GM23338 (cell line): Measurements from ENCODE around the gene TANGO6. TPM values are rescaled to one million over a fixed set of nuclear protein-coding genes. Genes with fewer than 3 reads are reported as not detected.

Experiments used
- ATAC-seq: fragments of 200-7000 bp; cut with Tn5 transposase; 3 replicates; pipeline ENCODE4 v1.9.1; 2020
- DNase-seq: peaks from one replicate; pipeline ENCODE4 v3.0.0-alpha.2; 2015; ENCODE audit warnings: low spot score
- H2AFZ ChIP-seq: fragments of 200-600 bp; sonication (generic); 2 replicates; pipeline ENCODE4 v1.8.0; 2016; ENCODE audit warnings: antibody characterized with exemption, mild to moderate bottlenecking, moderate library complexity
- H3F3A ChIP-seq: fragments of 200-600 bp; sonication (generic); replicated peaks from 2 replicates; pipeline ENCODE4 v1.8.0; 2017; ENCODE audit warnings: antibody characterized with exemption, mixed run types, low read depth
- H3K27ac ChIP-seq: fragments of 200-600 bp; sonication (generic); 2 replicates; pipeline ENCODE4 v1.6.1; 2016; ENCODE audit warnings: low read depth
- H3K27me3 ChIP-seq: fragments of 200-600 bp; sonication (generic); 2 replicates; pipeline ENCODE4 v1.8.0; 2016; ENCODE audit warnings: mild to moderate bottlenecking, mixed run types, moderate library complexity; ENCODE audit not compliant: insufficient read depth
- H3K36me3 ChIP-seq: fragments of 200-600 bp; sonication (generic); 2 replicates; pipeline ENCODE4 v1.8.0; 2016; ENCODE audit warnings: mild to moderate bottlenecking; ENCODE audit not compliant: insufficient read depth
- H3K4me1 ChIP-seq: fragments of 200-600 bp; sonication (generic); 2 replicates; pipeline ENCODE4 v1.8.0; 2016; ENCODE audit warnings: mild to moderate bottlenecking, moderate library complexity; ENCODE audit not compliant: insufficient read depth
- H3K4me2 ChIP-seq: fragments of 200-600 bp; sonication (generic); 2 replicates; pipeline ENCODE4 v1.7.1; 2017; ENCODE audit warnings: mixed run types
- H3K4me3 ChIP-seq: fragments of 200-600 bp; sonication (generic); 2 replicates; pipeline ENCODE4 v1.6.1; 2016; ENCODE audit warnings: mixed run types
- H3K79me2 ChIP-seq: fragments of 200-600 bp; sonication (generic); replicated peaks from 2 replicates; pipeline ENCODE4 v1.8.0; 2017; ENCODE audit warnings: mild to moderate bottlenecking; ENCODE audit not compliant: insufficient read depth
- H3K9me2 ChIP-seq: fragments of 200-600 bp; sonication (generic); 2 replicates; pipeline ENCODE4 v1.8.0; 2017; ENCODE audit not compliant: insufficient read depth
- H4K20me1 ChIP-seq: fragments of 200-600 bp; sonication (generic); replicated peaks from 2 replicates; pipeline ENCODE4 v1.8.0; 2017; ENCODE audit warnings: mild to moderate bottlenecking; ENCODE audit not compliant: insufficient read depth
- H3K27ac Mint-ChIP-seq: 2 replicates; pipeline ENCODE4 v1.8.0; 2020; ENCODE audit warnings: inconsistent platforms, mild to moderate bottlenecking, moderate library complexity, mixed read lengths
- H3K27me3 Mint-ChIP-seq: 3 replicates; pipeline ENCODE4 v1.8.0; 2022; ENCODE audit warnings: low read depth, mild to moderate bottlenecking, moderate library complexity, mixed read lengths, inconsistent platforms; ENCODE audit not compliant: insufficient read depth, poor library complexity
- H3K36me3 Mint-ChIP-seq: 3 replicates; pipeline ENCODE4 v1.8.0; 2021; ENCODE audit warnings: low read depth, mild to moderate bottlenecking, inconsistent platforms, moderate library complexity, mixed read lengths
- H3K4me1 Mint-ChIP-seq: 3 replicates; pipeline ENCODE4 v1.8.0; 2020; ENCODE audit warnings: mild to moderate bottlenecking, inconsistent platforms, mixed read lengths
- H3K4me3 Mint-ChIP-seq: 3 replicates; pipeline ENCODE4 v1.8.0; 2021; ENCODE audit warnings: moderate library complexity, mild to moderate bottlenecking, inconsistent platforms, mixed read lengths
- H3K9me3 Mint-ChIP-seq: 3 replicates; pipeline ENCODE4 v1.8.0; 2020; ENCODE audit warnings: moderate library complexity, mild to moderate bottlenecking, inconsistent platforms, mixed read lengths
- CREB1 ChIP-seq: fragments of 250-450 bp; sonication (Bioruptor Pico); IDR thresholded peaks from 2 replicates; pipeline ENCODE4 v1.5.0; 2020; ENCODE audit warnings: low read depth, mild to moderate bottlenecking, moderate library complexity
- CTCF ChIP-seq, 2 experiments: fragments of 200-600 bp in 1 of 2; sonication (generic) in 1 of 2; conservative IDR thresholded peaks; 2 replicates each; pipeline versions ENCODE4 v1.5.1 to v1.6.1; 2016 to 2017; ENCODE audit warnings: antibody characterized with exemption in 2 of 2, low read depth in 2 of 2, mild to moderate bottlenecking in 2 of 2, moderate library complexity in 1 of 2
- POLR2AphosphoS5 ChIP-seq: IDR thresholded peaks from 2 replicates; pipeline ENCODE4 v1.6.1; 2016; ENCODE audit warnings: antibody characterized with exemption, low read depth
- REST ChIP-seq: IDR thresholded peaks from one replicate; pipeline ENCODE4 v1.6.1; 2018; ENCODE audit warnings: antibody characterized with exemption; ENCODE audit not compliant: unreplicated experiment
- STAT1 ChIP-seq: IDR thresholded peaks from one replicate; pipeline ENCODE4 v1.6.1; 2016; ENCODE audit warnings: antibody characterized with exemption; ENCODE audit not compliant: unreplicated experiment
- ZNF114 ChIP-seq: fragments of 250-450 bp; sonication (Bioruptor Pico); IDR thresholded peaks from 2 replicates; pipeline ENCODE4 v1.5.0; 2020; ENCODE audit warnings: mild to moderate bottlenecking, moderate library complexity
- polyA plus RNA-seq: library from polyadenylated mRNA; unstranded; fragments of >200 nt; fragmentation: Nextera tagmentation; extraction: Ambion mirVana; gene quantifications from 2 replicates; pipeline ENCODE4 v1.2.1, GENCODE V29; 2016
- total RNA-seq: library from RNA; depleted of rRNA; stranded (reverse); fragments of >200 nt; shearing (Covaris generic); gene quantifications from 2 replicates; pipeline ENCODE4 v1.2.3, GENCODE V29; 2014

TANGO6 gene
- total and polyA plus RNA-seq, 2 experiments from 2014 or later: 7.2 to 23.2 TPM

GRCh38 chr16:68936736-68937631 lies 93.7 kb downstream of the TANGO6 start:
- H3K27me3 Mint-ChIP-seq: no peaks in the 10 kb centered on the region
- no peak overlapping the region for H3K4me3 ChIP-seq
- no peaks in the 10 kb centered on the region for H3K79me2 ChIP-seq
- peaks cover 4% of the 10 kb centered on the region for H4K20me1 ChIP-seq
- H3K27ac Mint-ChIP-seq: peak overlapping the region; percentile 88; the same call in 1 of the 2 replicates
- H3K4me1 ChIP-seq: no peaks in the 10 kb centered on the region
- H3K27ac ChIP-seq: peak overlapping the region; percentile 64; the same call in 1 of the 2 replicates
- no peaks in the 10 kb centered on the region for H3F3A ChIP-seq
- H3K4me1 Mint-ChIP-seq: no peaks in the 10 kb centered on the region
- ATAC-seq (no peak), DNase-seq (no peak)
- no peaks in the 10 kb centered on the region; the same call in 1 of the 2 replicates for H3K36me3 ChIP-seq
- H2AFZ ChIP-seq: no peak overlapping the region
- TF ChIP-seq CREB1 (CRISPR knock-in tag) (no peak), STAT1 (no peak), POLR2AphosphoS5 (no peak), REST (no peak)
- peaks cover 21% of the 10 kb centered on the region for H3K36me3 Mint-ChIP-seq
- H3K4me2 ChIP-seq: no peak overlapping the region
- no peaks in the 10 kb centered on the region for H3K27me3 ChIP-seq
- H3K9me3 Mint-ChIP-seq: peaks cover 4% of the 10 kb centered on the region; the same call in 1 of the 3 replicates
- H3K4me3 Mint-ChIP-seq: no peak overlapping the region
- H3K9me2 ChIP-seq: no peaks in the 10 kb centered on the region

DNA sequence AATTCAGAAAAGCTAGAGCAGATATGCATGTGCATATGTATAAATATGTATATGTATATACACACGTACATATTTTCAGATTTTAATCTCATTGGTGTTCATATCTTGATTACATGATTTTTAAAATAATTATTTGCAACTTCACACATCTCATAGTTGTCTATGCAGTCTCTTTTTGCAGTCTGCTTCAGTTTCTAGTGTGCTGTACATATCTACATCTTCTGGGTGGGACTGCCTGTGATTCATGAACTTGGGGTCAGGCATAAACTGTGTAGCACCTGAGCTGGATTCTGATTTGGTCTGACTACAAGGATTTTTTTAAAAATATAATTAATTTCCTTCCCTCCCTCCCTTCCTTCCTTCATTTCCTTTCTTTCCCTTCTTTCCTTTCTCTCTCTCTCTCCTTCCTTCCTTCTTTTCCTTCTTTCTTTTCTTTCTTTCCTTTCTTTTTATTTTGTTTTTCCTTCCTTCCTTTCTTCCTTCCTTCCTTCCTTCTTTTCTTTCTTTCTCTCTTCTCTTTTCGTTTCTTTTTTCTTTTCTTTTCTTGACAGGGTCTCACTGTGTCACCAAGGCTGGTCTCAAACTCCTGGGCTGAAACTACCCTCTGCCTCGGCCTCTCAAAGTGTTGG lies 96.5 kb downstream of the TANGO6 start:
- Mint-ChIP-seq H3K36me3 (peaks cover 18% of the 10 kb centered on the region; the same call in 2 of the 3 replicates), H3K4me3 (no peak overlapping the region), H3K27ac (no peak overlapping the region), H3K4me1 (no peaks in the 10 kb centered on the region), H3K9me3 (peaks cover 12% of the 10 kb centered on the region; the same call in 2 of the 3 replicates), H3K27me3 (no peaks in the 10 kb centered on the region)
- DNase-seq (no peak), ATAC-seq (no peak)
- H4K20me1 ChIP-seq: no peaks in the 10 kb centered on the region
- peaks cover 3% of the 10 kb centered on the region; the same call in 1 of the 2 replicates for H3K36me3 ChIP-seq
- H3K4me1 ChIP-seq: no peaks in the 10 kb centered on the region
- no peak overlapping the region for H3K4me3 ChIP-seq
- H3K27me3 ChIP-seq: no peaks in the 10 kb centered on the region
- no peak overlapping the region for H2AFZ ChIP-seq
- no peaks in the 10 kb centered on the region for H3K79me2 ChIP-seq
- H3K27ac ChIP-seq: peak overlapping the region; percentile 65
- no peak overlapping the region for H3K4me2 ChIP-seq
- no peaks in the 10 kb centered on the region for H3F3A ChIP-seq
- H3K9me2 ChIP-seq: no peaks in the 10 kb centered on the region
- TF ChIP-seq REST: no peak
- TF ChIP-seq ZNF114: no peak
- no peak for TF ChIP-seq CREB1 (CRISPR knock-in tag)
- no peak for TF ChIP-seq CTCF (conservative IDR thresholded peaks at IDR 0.05; ENCODE audit: low read depth in 2 of 2)
